Kidney (tissue), 14 donors: ENCODE data around the gene RXRA. TPM values are rescaled to one million over a fixed set of nuclear protein-coding genes. Genes with fewer than 3 reads are reported as not detected.
A peak's percentile ranks its signal among the peaks of the same experiment; 100 is the strongest.

Experiments used
- DNase-seq, 5 donors: peaks; one replicate each; pipeline ENCODE4 v3.0.0-alpha.2; 2013 to 2020
- FAIRE-seq: peaks from 2 replicates; lab custom pipeline; 2012; peaks lifted over from hg19 to GRCh38; lab: Jason Lieb, UNC
- H3K27ac ChIP-seq, 2 donors: one replicate each; pipeline ENCODE4 v1.7.0; 2013; ENCODE audit warnings: low read depth in 2 of 2, low read length in 2 of 2, inconsistent platforms in 1 of 2
- H3K27me3 ChIP-seq: one replicate; pipeline ENCODE4 v1.7.1; 2013; ENCODE audit warnings: low read length, inconsistent platforms; ENCODE audit not compliant: control insufficient read depth, insufficient read depth
- H3K36me3 ChIP-seq, 3 donors: one replicate each; pipeline versions ENCODE4 v1.7.0 to v1.7.1; 2013; ENCODE audit warnings: low read length in 3 of 3, control low read depth in 1 of 3, inconsistent platforms in 1 of 3; ENCODE audit not compliant: insufficient read depth in 3 of 3, control insufficient read depth in 2 of 3
- H3K4me1 ChIP-seq, 3 donors: one replicate each; pipeline versions ENCODE4 v1.7.0 to v1.7.1; 2013; ENCODE audit warnings: low read length in 3 of 3, inconsistent platforms in 1 of 3, low read depth in 1 of 3; ENCODE audit not compliant: control insufficient read depth in 2 of 3, insufficient read depth in 2 of 3
- H3K4me3 ChIP-seq, 3 donors: one replicate each; pipeline versions ENCODE4 v1.7.0 to v1.8.1; 2013; ENCODE audit warnings: low read length in 3 of 3, control low read depth in 1 of 3, inconsistent platforms in 1 of 3
- H3K9ac ChIP-seq, 3 donors: one replicate each; pipeline versions ENCODE4 v1.7.0 to v1.7.1; 2013; ENCODE audit warnings: low read length in 3 of 3, control low read depth in 1 of 3, inconsistent platforms in 1 of 3
- H3K9me3 ChIP-seq, 3 donors: one replicate each; pipeline versions ENCODE4 v1.7.0 to v1.7.1; 2013; ENCODE audit warnings: low read length in 3 of 3, control low read depth in 1 of 3, inconsistent platforms in 1 of 3; ENCODE audit not compliant: control insufficient read depth in 2 of 3, insufficient read depth in 1 of 3
- intact Hi-C: fragments of 100-400 bp; cut with DNase I; formaldehyde crosslinking; loops from one replicate; pipeline ENCODE4 v1.11.1; 2022
- polyA plus RNA-seq: library from polyadenylated mRNA; stranded (reverse); fragments of 350-450 nt; fragmentation: Illumina TruSeq; extraction: RNeasy Lipid Tissue Mini Kit (QIAGEN cat#74804); gene quantifications from one replicate; pipeline ENCODE4 v1.2.3, GENCODE V29; 2014; ENCODE audit warnings: low read depth, low replicate concordance; ENCODE audit not compliant: insufficient read depth
- total RNA-seq: library from RNA; stranded (reverse); fragmentation: NEBNext Ultra II Directional; extraction: Animal tissue kit (Norgen Biotek cat#: 25700); gene quantifications from one replicate; pipeline ENCODE4 v1.2.1, GENCODE V29; 2021
- TF ChIP-seq, protein P1 (sequence below): IDR thresholded peaks from 3 replicates; pipeline ENCODE4 v1.5.1; 2012; ENCODE audit warnings: mild to moderate bottlenecking, moderate library complexity, borderline replicate concordance; ENCODE audit not compliant: insufficient read depth; ENCODE audit errors: extremely low read depth
- donor health status: control.
- donor health status: control.
- donor health status: control.
- donor health status: control.
- donor health status: control.
- donor health status: DM: yes; HTN: yes; CAD: no.
- donor health status: Normal renal cell carcinoma (clear cell type).

Gene RXRA
- total and polyA plus RNA-seq, 2 donors from 2014 or later, result 24.0 to 49.5 TPM

- no peaks in the 10 kb centered on the region for H3K36me3 ChIP-seq
- H3K9me3 ChIP-seq, result peaks cover 0 to 2% (median 0%) of the 10 kb centered on the region in 3 donors
- FAIRE-seq (no peak), DNase-seq (peak in 3 of 5 donors; percentile 49 to 65 (median 53))
- intact Hi-C loops, result no loop called here
- TF ChIP-seq, protein P1, sequence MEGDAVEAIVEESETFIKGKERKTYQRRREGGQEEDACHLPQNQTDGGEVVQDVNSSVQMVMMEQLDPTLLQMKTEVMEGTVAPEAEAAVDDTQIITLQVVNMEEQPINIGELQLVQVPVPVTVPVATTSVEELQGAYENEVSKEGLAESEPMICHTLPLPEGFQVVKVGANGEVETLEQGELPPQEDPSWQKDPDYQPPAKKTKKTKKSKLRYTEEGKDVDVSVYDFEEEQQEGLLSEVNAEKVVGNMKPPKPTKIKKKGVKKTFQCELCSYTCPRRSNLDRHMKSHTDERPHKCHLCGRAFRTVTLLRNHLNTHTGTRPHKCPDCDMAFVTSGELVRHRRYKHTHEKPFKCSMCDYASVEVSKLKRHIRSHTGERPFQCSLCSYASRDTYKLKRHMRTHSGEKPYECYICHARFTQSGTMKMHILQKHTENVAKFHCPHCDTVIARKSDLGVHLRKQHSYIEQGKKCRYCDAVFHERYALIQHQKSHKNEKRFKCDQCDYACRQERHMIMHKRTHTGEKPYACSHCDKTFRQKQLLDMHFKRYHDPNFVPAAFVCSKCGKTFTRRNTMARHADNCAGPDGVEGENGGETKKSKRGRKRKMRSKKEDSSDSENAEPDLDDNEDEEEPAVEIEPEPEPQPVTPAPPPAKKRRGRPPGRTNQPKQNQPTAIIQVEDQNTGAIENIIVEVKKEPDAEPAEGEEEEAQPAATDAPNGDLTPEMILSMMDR, result no peak
- no peak overlapping the region for H3K4me3 ChIP-seq
- H3K9ac ChIP-seq, result no peak overlapping the region
- no peaks in the 10 kb centered on the region for H3K27me3 ChIP-seq
- no peak overlapping the region for H3K27ac ChIP-seq
- H3K4me1 ChIP-seq, result peaks cover 3 to 88% (median 51%) of the 10 kb centered on the region in 3 donors
Observed at GRCh38 chr9:134369416-134370212, 43.4 kb downstream of the RXRA start.

- H3K27me3 ChIP-seq, result no peaks in the 10 kb centered on the region
- no peak overlapping the region for H3K27ac ChIP-seq
- intact Hi-C loops, result no loop called here
- peaks cover 3 to 88% (median 55%) of the 10 kb centered on the region in 3 donors for H3K4me1 ChIP-seq
- TF ChIP-seq, protein P1, result no peak
- DNase-seq (no peak), FAIRE-seq (no peak)
- no peak overlapping the region for H3K9ac ChIP-seq
- peaks cover 0 to 2% (median 0%) of the 10 kb centered on the region in 3 donors for H3K9me3 ChIP-seq
- H3K4me3 ChIP-seq, result no peak overlapping the region
- H3K36me3 ChIP-seq, result no peaks in the 10 kb centered on the region
Observed at GRCh38 chr9:134370213-134370492, 43.9 kb downstream of the RXRA start.

- TF ChIP-seq, protein P1, result no peak
- no peaks in the 10 kb centered on the region for H3K36me3 ChIP-seq
- H3K4me1 ChIP-seq, result peaks cover 3 to 88% (median 51%) of the 10 kb centered on the region in 3 donors
- no peak for DNase-seq
- no peaks in the 10 kb centered on the region for H3K27me3 ChIP-seq
- no peak overlapping the region for H3K9ac ChIP-seq
- H3K9me3 ChIP-seq, result peaks cover 0 to 2% (median 0%) of the 10 kb centered on the region in 3 donors
- intact Hi-C loops, result no loop called here
- no peak for FAIRE-seq
- H3K27ac ChIP-seq, result peak overlapping the region in 1 of 2 donors; percentile 32
- no peak overlapping the region for H3K4me3 ChIP-seq
Observed at GRCh38 chr9:134370638-134371037, 44.4 kb downstream of the RXRA start.
